Activated naive CD4-positive, alpha-beta T cell treated with anti-CD3 and anti-CD28 coated beads, Interleukin-2, amount 10 ng/mL, durations not matched to agents 5 hours and 36 hours (primary cell): ENCODE results near the gene OR5H14. TPM values are rescaled to one million over a fixed set of nuclear protein-coding genes. Genes with fewer than 3 reads are reported as not detected.

ENCODE experiments used
- total RNA-seq, 2 experiments: library from RNA; stranded (reverse); gene quantifications; one replicate each; pipeline ENCODE4 v1.2.3, GENCODE V29; 2021

OR5H14 gene
- total RNA-seq, result under 1 TPM in 1 of 2 experiments, not detected in 1; 0.03 TPM

GRCh38 chr3:98147179-98147578 is at the start of gene OR5H14:
OR5H14 (plus strand) TSS chr3:98147479; CDS start chr3:98149386, 1,907 bp downstream.

GRCh38 chr3:98130421-98130820 is 16.9 kb upstream of the OR5H14 start, which contains the start of gene OR5H1:
OR5H1 (plus strand) TSS chr3:98130721; CDS start chr3:98132698, 1,977 bp downstream.

GRCh38 chr3:98166396-98166795 is 19.1 kb downstream of the OR5H14 start, which contains the start of gene OR5H15:
OR5H15 (plus strand) TSS chr3:98166696; CDS start chr3:98168700, 2,004 bp downstream.

Other genes with a start within 250 kb of the OR5H14 start
- gene RIOX2, start 175.0 kb upstream of the OR5H14 start, total RNA-seq, result 10 to 100 TPM; 39.4 to 40.5 TPM
- not detected for gene GABRR3, start 112.2 kb upstream of the OR5H14 start, total RNA-seq
- gene OR5AC2, start 60.3 kb upstream of the OR5H14 start, total RNA-seq, result not detected
- gene OR5H1, start 16.8 kb upstream of the OR5H14 start, total RNA-seq, result not detected
- not detected for gene OR5H15, start 19.2 kb downstream of the OR5H14 start, total RNA-seq
- not detected for gene OR5H6, start 116.8 kb downstream of the OR5H14 start, total RNA-seq
- not detected for gene OR5H2, start 135.0 kb downstream of the OR5H14 start, total RNA-seq
- gene OR5K4, start 206.4 kb downstream of the OR5H14 start, total RNA-seq, result not detected
- gene OR5K3, start 243.2 kb downstream of the OR5H14 start, total RNA-seq, result not detected